Breast epithelium (tissue), 4 donors: ENCODE measurements around the gene BBX. TPM values are rescaled to one million over a fixed set of nuclear protein-coding genes. Genes with fewer than 3 reads are reported as not detected.

Experiments used
- DNase-seq, 2 donors: peaks; one replicate each; pipeline ENCODE4 v3.0.0-alpha.2; 2019; ENCODE audit warnings: low spot score in 2 of 2
- H3K27ac ChIP-seq, 2 donors: fragments of 200-600 bp; sonication (generic) in 1 of 2; one replicate each; pipeline ENCODE4 v1.5.1; 2016 to 2019; ENCODE audit warnings: mild to moderate bottlenecking in 1 of 2
- H3K27me3 ChIP-seq, 2 donors: fragments of 200-600 bp; sonication (generic) in 1 of 2; one replicate each; pipeline versions ENCODE4 v1.5.1 to v1.6.0; 2017 to 2019; ENCODE audit warnings: control low read depth in 1 of 2, mild to moderate bottlenecking in 1 of 2
- H3K36me3 ChIP-seq: fragments of 200-600 bp; one replicate; pipeline ENCODE4 v1.5.1; 2019
- H3K4me1 ChIP-seq, 2 donors: fragments of 200-600 bp; sonication (generic); one replicate each; pipeline ENCODE4 v1.5.1; 2016 to 2019; ENCODE audit warnings: control low read depth in 1 of 2
- H3K4me3 ChIP-seq, 3 donors: fragments of 200-600 bp; sonication (generic); 1 replicate in 2 of 3; 2 replicates in 1 of 3; pipeline ENCODE4 v1.5.1; 2016 to 2019; ENCODE audit warnings: mild to moderate bottlenecking in 3 of 3, moderate library complexity in 2 of 3
- H3K9me3 ChIP-seq, 2 donors: fragments of 200-600 bp; sonication (generic) in 1 of 2; one replicate each; pipeline ENCODE4 v1.5.1; 2016 to 2019; ENCODE audit warnings: control low read depth in 1 of 2
- CTCF ChIP-seq, 3 donors: fragments of 450-650 bp; IDR thresholded peaks; one replicate each; pipeline ENCODE4 v1.5.1; 2016 to 2017; ENCODE audit warnings: antibody characterized with exemption in 3 of 3, mild to moderate bottlenecking in 3 of 3, moderate library complexity in 3 of 3
- POLR2A ChIP-seq: fragments of 450-650 bp; IDR thresholded peaks from one replicate; pipeline ENCODE4 v1.6.1; 2016; ENCODE audit warnings: antibody characterized with exemption, mild to moderate bottlenecking, moderate library complexity
- POLR2AphosphoS5 ChIP-seq, 3 donors: sonication (generic); formaldehyde crosslinking; IDR thresholded peaks; one replicate each; pipeline ENCODE4 v1.6.1; 2017; ENCODE audit warnings: antibody characterized with exemption in 3 of 3
- intact Hi-C: fragments of 100-400 bp; cut with DNase I; formaldehyde crosslinking; loops from one replicate; pipeline ENCODE4 v1.15.1; 2023; ENCODE audit warnings: low total_unique reads
- total RNA-seq, 3 donors: library from RNA; depleted of rRNA; stranded (reverse); fragments of >200 nt; gene quantifications; one replicate each; pipeline ENCODE4 v1.1.0, GENCODE V29; 2016

BBX gene
- total RNA-seq, 3 donors from 2014 or later: 59.0 to 95.9 (median 70.8) TPM

GRCh38 chr3:107661447-107662123 lies 138.8 kb downstream of the BBX start:
- DNase-seq: no peak
- Histone ChIP-seq H3K4me1 (no peaks in the 10 kb centered on the region), H3K4me3 (no peak overlapping the region), H3K36me3 (no peaks in the 10 kb centered on the region), H3K27ac (peak overlapping the region; percentile 6 to 8), H3K27me3 (no peaks in the 10 kb centered on the region), H3K9me3 (no peaks in the 10 kb centered on the region)
- intact Hi-C loops: no loop called here
- TF ChIP-seq CTCF (IDR thresholded peaks at IDR 0.05): no peak
- TF ChIP-seq POLR2A: no peak
- TF ChIP-seq POLR2AphosphoS5 (IDR thresholded peaks at IDR 0.05): no peak

DNA sequence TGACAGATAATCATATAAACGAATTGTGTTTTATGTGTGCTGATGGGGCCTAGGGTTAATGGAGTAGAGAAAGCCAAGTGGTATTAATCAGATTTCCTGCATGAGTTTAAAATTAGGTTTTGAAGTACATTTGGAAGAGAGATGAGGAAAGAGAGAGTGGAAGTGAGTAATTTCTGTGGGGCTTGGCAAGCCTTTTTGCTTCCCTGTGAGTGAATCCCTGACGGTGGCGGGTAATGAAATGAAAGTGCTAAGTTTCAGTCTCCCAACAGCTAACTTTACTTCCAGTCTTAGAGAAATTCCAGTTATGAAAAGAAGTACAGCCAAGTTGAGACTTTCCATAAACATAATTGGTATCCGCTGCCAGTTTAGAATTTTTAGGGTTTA lies 139.4 kb downstream of the BBX start:
- intact Hi-C loops: no loop called here
- TF ChIP-seq POLR2A (no peak), CTCF (IDR thresholded peaks at IDR 0.05) (no peak), POLR2AphosphoS5 (IDR thresholded peaks at IDR 0.05) (no peak)
- peak in 1 of 2 donors; percentile 18 for DNase-seq
- Histone ChIP-seq H3K9me3 (no peaks in the 10 kb centered on the region), H3K27ac (peak overlapping the region in 1 of 2 donors; percentile 6), H3K27me3 (no peaks in the 10 kb centered on the region), H3K4me1 (no peaks in the 10 kb centered on the region), H3K36me3 (no peaks in the 10 kb centered on the region), H3K4me3 (no peak overlapping the region)

DNA sequence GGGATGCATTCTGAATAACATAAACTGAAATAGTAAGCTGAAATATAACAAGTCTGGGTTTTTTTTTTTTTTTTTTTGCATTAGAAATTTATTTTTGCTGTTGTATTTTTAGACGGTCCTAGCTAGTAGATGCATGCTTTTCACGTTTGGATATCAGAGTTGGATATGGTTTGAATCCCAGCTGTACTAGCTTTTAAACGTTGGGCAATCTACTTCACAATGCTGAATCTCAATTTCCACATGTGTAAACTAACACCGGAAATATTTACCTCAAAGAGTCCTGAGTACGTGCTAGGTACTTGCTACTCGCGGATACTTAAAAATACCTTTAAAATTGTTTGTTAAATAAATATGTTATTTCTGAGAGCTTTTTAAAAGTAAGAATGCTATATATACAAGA lies 139.8 kb downstream of the BBX start:
- Histone ChIP-seq H3K9me3 (no peaks in the 10 kb centered on the region), H3K4me3 (no peak overlapping the region), H3K4me1 (no peaks in the 10 kb centered on the region), H3K36me3 (no peaks in the 10 kb centered on the region), H3K27ac (no peak overlapping the region), H3K27me3 (no peaks in the 10 kb centered on the region)
- TF ChIP-seq POLR2A (no peak), POLR2AphosphoS5 (IDR thresholded peaks at IDR 0.05) (no peak), CTCF (IDR thresholded peaks at IDR 0.05) (no peak)
- DNase-seq: no peak
- intact Hi-C loops: no loop called here

- intact Hi-C loops: no loop called here
- no peak overlapping the region for H3K27ac ChIP-seq
- no peak overlapping the region for H3K4me3 ChIP-seq
- no peaks in the 10 kb centered on the region for H3K9me3 ChIP-seq
- no peaks in the 10 kb centered on the region for H3K4me1 ChIP-seq
- TF ChIP-seq POLR2A (no peak), POLR2AphosphoS5 (IDR thresholded peaks at IDR 0.05) (no peak), CTCF (IDR thresholded peaks at IDR 0.05) (no peak)
- no peaks in the 10 kb centered on the region for H3K27me3 ChIP-seq
- no peak for DNase-seq
- H3K36me3 ChIP-seq: no peaks in the 10 kb centered on the region
Measured at GRCh38 chr3:107663266-107663665, 140.5 kb downstream of the BBX start.

GRCh38 chr3:107664614-107665013 lies 141.9 kb downstream of the BBX start:
- Histone ChIP-seq H3K36me3 (no peaks in the 10 kb centered on the region), H3K4me1 (no peaks in the 10 kb centered on the region), H3K4me3 (no peak overlapping the region), H3K27ac (no peak overlapping the region), H3K9me3 (no peaks in the 10 kb centered on the region), H3K27me3 (no peaks in the 10 kb centered on the region)
- DNase-seq: no peak
- intact Hi-C loops: no loop called here
- no peak for TF ChIP-seq POLR2AphosphoS5 (IDR thresholded peaks at IDR 0.05)
- no peak for TF ChIP-seq POLR2A
